OCI-LY3 (cell line): Measurements from ENCODE around the gene GLP2R.

Experiments used
- H2AFZ ChIP-seq: fragments of 200-600, 300-600 bp; shearing (Covaris generic); 2 replicates; pipeline ENCODE4 v1.6.0; 2014; ENCODE audit warnings: antibody characterized with exemption, low read depth, low read length
- H3K27ac ChIP-seq: fragments of 200-600, 300-600 bp; sonication (generic); 2 replicates; pipeline ENCODE4 v1.5.1; 2014; ENCODE audit warnings: mild to moderate bottlenecking, low read length, moderate library complexity, mixed read lengths
- H3K27me3 ChIP-seq: fragments of 200-600, 300-600 bp; sonication (generic); 2 replicates; pipeline ENCODE4 v1.6.1; 2014; ENCODE audit warnings: low read depth, low read length, mixed read lengths
- H3K36me3 ChIP-seq: fragments of 200-600, 300-600 bp; sonication (generic); replicated peaks from 2 replicates; pipeline ENCODE3; 2014; ENCODE audit warnings: low read depth, low read length, mixed read lengths
- H3K4me1 ChIP-seq: fragments of 300-600, 200-600 bp; sonication (generic); 2 replicates; pipeline ENCODE4 v1.6.1; 2014; ENCODE audit warnings: low read length, mixed read lengths
- H3K4me2 ChIP-seq: fragments of 200-600, 300-600 bp; sonication (generic); 2 replicates; pipeline ENCODE4 v1.6.1; 2014; ENCODE audit warnings: low read length, mixed read lengths
- H3K4me3 ChIP-seq: fragments of 300-600, 200-600 bp; sonication (generic); 2 replicates; pipeline ENCODE4 v1.5.1; 2014; ENCODE audit warnings: antibody characterized with exemption, mild to moderate bottlenecking, low read length, moderate library complexity
- H3K79me2 ChIP-seq: fragments of 300-600, 200-600 bp; shearing (Covaris generic); 2 replicates; pipeline ENCODE4 v1.6.1; 2014; ENCODE audit warnings: mild to moderate bottlenecking, low read length, mixed read lengths
- H3K9ac ChIP-seq: fragments of 300-600, 200-600 bp; shearing (Covaris generic); 2 replicates; pipeline ENCODE4 v1.6.0; 2014; ENCODE audit warnings: mild to moderate bottlenecking, low read length, moderate library complexity
- H3K9me3 ChIP-seq: fragments of 200-600, 300-600 bp; shearing (Covaris generic); 2 replicates; pipeline ENCODE4 v1.6.1; 2014; ENCODE audit warnings: low read length, mixed read lengths; ENCODE audit not compliant: insufficient read depth
- H4K20me1 ChIP-seq: fragments of 200-600, 300-600 bp; sonication (generic); 2 replicates; pipeline ENCODE4 v1.6.1; 2016; ENCODE audit warnings: low read length, mixed read lengths; ENCODE audit not compliant: insufficient read depth
- CTCF ChIP-seq: fragments of 200-600, 300-600 bp; sonication (generic); IDR thresholded peaks from 2 replicates; pipeline ENCODE4 v1.5.1; 2014; ENCODE audit warnings: antibody characterized with exemption, low read length, low read depth
- EZH2phosphoT487 ChIP-seq: fragments of 200-600 bp; shearing (Covaris generic); IDR thresholded peaks from 2 replicates; pipeline ENCODE4 v1.6.1; 2018; ENCODE audit warnings: antibody characterized with exemption, mixed run types, low read depth

Gene GLP2R

DNA sequence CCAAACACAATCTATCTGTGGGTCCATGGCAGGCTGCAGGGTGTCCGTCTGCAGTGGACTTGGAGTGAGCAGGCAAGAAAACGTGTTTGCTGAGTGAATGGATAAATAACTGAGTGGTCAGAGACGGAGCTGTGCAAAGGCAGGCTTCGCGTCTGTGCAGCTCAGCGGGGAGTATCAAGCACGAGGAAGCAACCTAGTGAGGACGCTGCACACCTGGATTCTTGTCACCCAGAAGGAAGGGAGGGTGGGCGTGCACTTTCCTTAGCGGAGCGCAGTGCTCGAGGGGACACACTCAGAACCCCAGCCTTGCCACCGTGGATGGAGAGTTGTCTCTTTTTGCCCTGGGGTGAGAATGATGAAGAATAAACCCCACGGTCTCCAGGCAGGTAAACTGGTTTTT lies 80.9 kb downstream of the GLP2R start:
- Histone ChIP-seq H3K4me3 (no peak overlapping the region), H3K9ac (no peak overlapping the region), H2AFZ (no peak overlapping the region)

GRCh38 chr17:9907131-9907530 lies 81.4 kb downstream of the GLP2R start:
- Histone ChIP-seq H3K27me3 (no peaks in the 10 kb centered on the region), H3K79me2 (no peaks in the 10 kb centered on the region), H3K9ac (no peak overlapping the region), H3K4me1 (no peaks in the 10 kb centered on the region), H3K4me2 (no peak overlapping the region), H3K9me3 (no peaks in the 10 kb centered on the region), H3K4me3 (no peak overlapping the region), H4K20me1 (no peaks in the 10 kb centered on the region), H2AFZ (no peak overlapping the region), H3K36me3 (no peaks in the 10 kb centered on the region), H3K27ac (no peak overlapping the region)
- TF ChIP-seq CTCF (no peak), EZH2phosphoT487 (no peak)

More for the DNA sequence above, 80.9 kb downstream of the GLP2R start:
- TF ChIP-seq CTCF (no peak), EZH2phosphoT487 (no peak)
- Histone ChIP-seq H4K20me1 (no peaks in the 10 kb centered on the region), H3K27ac (no peak overlapping the region), H3K4me1 (no peaks in the 10 kb centered on the region), H3K9me3 (no peaks in the 10 kb centered on the region), H3K79me2 (no peaks in the 10 kb centered on the region), H3K36me3 (no peaks in the 10 kb centered on the region), H3K27me3 (no peaks in the 10 kb centered on the region), H3K4me2 (no peak overlapping the region)

- H2AFZ ChIP-seq: no peak overlapping the region
- H3K79me2 ChIP-seq: no peaks in the 10 kb centered on the region
- no peak overlapping the region for H3K9ac ChIP-seq
- no peaks in the 10 kb centered on the region for H3K4me1 ChIP-seq
- H3K36me3 ChIP-seq: no peaks in the 10 kb centered on the region
- H4K20me1 ChIP-seq: no peaks in the 10 kb centered on the region
- no peak overlapping the region for H3K4me2 ChIP-seq
- no peaks in the 10 kb centered on the region for H3K9me3 ChIP-seq
- H3K4me3 ChIP-seq: no peak overlapping the region
- H3K27me3 ChIP-seq: no peaks in the 10 kb centered on the region
- no peak overlapping the region for H3K27ac ChIP-seq
- TF ChIP-seq EZH2phosphoT487 (no peak), CTCF (no peak)
These were observed 82.3 kb downstream of the GLP2R start for GRCh38 chr17:9907883-9908648.

GRCh38 chr17:9908649-9909042 lies 82.9 kb downstream of the GLP2R start:
- Histone ChIP-seq H3K27me3 (no peaks in the 10 kb centered on the region), H3K4me2 (no peak overlapping the region), H3K79me2 (no peaks in the 10 kb centered on the region), H3K4me1 (no peaks in the 10 kb centered on the region), H3K36me3 (no peaks in the 10 kb centered on the region), H2AFZ (no peak overlapping the region), H3K4me3 (no peak overlapping the region), H4K20me1 (no peaks in the 10 kb centered on the region), H3K27ac (no peak overlapping the region), H3K9me3 (no peaks in the 10 kb centered on the region), H3K9ac (no peak overlapping the region)
- TF ChIP-seq EZH2phosphoT487 (no peak), CTCF (no peak)
